GM20000 (cell line): ENCODE data around the gene RENBP.
A peak's percentile ranks its signal among the peaks of the same experiment; 100 is the strongest.

Experiments
- DNase-seq: peaks from one replicate; pipeline ENCODE4 v3.0.0; 2012; ENCODE audit warnings: low spot score
- CTCF ChIP-seq: IDR thresholded peaks from 2 replicates; pipeline ENCODE4 v1.5.1; 2012; ENCODE audit warnings: mild to moderate bottlenecking, control low read depth; ENCODE audit errors: extremely low read depth, missing control alignments

Gene RENBP

GRCh38 chrX:153937056-153937455, 7.4 kb downstream of the RENBP start:
- TF ChIP-seq CTCF = no peak
- DNase-seq = no peak

GRCh38 chrX:153935326-153935851, 9.1 kb downstream of the RENBP start:
- TF ChIP-seq CTCF = no peak
- no peak for DNase-seq

- no peak for TF ChIP-seq CTCF
- peak; percentile 95 for DNase-seq
These were observed 9.6 kb downstream of the RENBP start, which contains the start of gene NAA10 for GRCh38 chrX:153934762-153935325. Gene NAA10, minus strand, starts transcription at chrX:153935037. Its CDS starts 133 bp downstream, at chrX:153934904.

GRCh38 chrX:153934148-153934761, 10.2 kb downstream of the RENBP start:
- DNase-seq = no peak
- no peak for TF ChIP-seq CTCF

GRCh38 chrX:153933748-153934147, 10.7 kb downstream of the RENBP start:
- no peak for TF ChIP-seq CTCF
- DNase-seq = no peak

GRCh38 chrX:153932220-153932915, 12.1 kb downstream of the RENBP start:
- DNase-seq = no peak
- TF ChIP-seq CTCF = no peak

GRCh38 chrX:153931748-153932147, 12.7 kb downstream of the RENBP start:
- no peak for DNase-seq
- no peak for TF ChIP-seq CTCF
